CD4-positive, alpha-beta T cell treated with Interleukin-6 for 4 hours (primary cell): ENCODE data around the gene SEC14L1.

ENCODE experiments used
- DNase-seq: peaks from one replicate; pipeline ENCODE4 v3.0.0-alpha.2; 2020; ENCODE audit warnings: mixed read lengths

The SEC14L1 gene

DNA sequence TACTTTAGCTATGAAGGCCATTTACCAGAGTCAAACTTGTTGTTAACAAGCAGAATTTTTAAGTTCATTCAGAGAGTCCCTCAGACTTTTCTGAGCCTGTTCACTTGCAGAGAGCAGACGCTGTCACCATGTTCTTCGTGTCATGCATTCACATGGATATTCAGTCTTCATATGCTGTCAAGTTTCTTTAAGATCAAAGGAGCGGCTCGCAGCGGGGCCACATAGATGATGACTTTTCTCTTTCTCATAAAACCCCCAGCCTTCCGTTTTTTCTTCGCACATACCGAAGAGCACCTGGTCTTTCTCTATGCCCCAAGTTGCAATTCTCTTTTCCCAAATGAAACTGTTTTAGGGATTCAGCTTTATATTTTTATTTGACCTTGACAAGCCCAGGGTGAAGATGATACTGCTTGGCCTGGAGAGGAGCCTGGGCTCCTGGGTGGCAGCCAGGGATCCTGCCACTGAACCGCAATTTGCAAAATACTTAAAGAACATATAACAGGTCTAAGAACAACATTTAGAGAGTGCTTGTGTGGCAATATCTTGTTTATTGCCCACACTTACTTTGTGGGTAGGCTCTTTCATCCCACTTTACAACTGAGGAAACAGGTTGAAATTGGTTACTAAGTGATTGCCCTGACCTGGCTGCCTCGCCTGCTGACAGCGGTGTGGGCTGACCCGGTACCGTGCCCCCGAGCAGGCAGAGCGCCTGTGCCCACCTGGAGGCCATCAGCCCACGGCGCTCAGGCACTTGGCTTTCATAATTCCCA lies 22.9 kb downstream of the SEC14L1 start:
- DNase-seq: no peak

DNA sequence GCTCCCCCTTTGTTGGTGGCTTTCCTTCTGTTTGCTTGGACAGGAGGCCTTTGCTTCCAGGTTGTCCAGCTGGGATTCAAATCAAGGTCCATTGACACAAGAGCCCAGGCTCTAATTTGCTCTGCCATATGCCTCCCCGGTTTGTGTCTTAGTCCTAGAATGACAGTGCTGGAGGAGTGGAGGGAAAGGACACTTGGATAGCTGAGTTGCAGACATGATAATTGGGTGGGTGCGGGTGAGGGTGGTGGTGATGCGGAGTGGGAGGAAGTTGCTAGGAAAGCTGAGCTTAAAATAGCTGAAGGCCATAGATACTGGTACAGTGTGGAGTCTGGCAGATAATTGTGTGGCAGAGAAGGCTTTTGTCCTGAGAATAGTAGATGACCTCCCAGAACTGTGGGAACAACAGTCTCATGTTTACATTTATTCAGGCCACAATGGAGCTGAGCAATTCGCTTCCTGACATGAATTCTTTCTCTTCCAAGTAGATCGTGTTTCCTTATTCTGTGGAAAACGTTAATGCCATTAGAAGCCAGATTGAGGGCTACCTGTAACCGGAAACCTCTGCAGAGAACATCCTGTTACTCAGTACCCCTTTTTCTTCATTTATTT lies 23.8 kb downstream of the SEC14L1 start:
- DNase-seq: no peak

GRCh38 chr17:77165577-77165976 lies 24.8 kb downstream of the SEC14L1 start:
- no peak for DNase-seq

DNA sequence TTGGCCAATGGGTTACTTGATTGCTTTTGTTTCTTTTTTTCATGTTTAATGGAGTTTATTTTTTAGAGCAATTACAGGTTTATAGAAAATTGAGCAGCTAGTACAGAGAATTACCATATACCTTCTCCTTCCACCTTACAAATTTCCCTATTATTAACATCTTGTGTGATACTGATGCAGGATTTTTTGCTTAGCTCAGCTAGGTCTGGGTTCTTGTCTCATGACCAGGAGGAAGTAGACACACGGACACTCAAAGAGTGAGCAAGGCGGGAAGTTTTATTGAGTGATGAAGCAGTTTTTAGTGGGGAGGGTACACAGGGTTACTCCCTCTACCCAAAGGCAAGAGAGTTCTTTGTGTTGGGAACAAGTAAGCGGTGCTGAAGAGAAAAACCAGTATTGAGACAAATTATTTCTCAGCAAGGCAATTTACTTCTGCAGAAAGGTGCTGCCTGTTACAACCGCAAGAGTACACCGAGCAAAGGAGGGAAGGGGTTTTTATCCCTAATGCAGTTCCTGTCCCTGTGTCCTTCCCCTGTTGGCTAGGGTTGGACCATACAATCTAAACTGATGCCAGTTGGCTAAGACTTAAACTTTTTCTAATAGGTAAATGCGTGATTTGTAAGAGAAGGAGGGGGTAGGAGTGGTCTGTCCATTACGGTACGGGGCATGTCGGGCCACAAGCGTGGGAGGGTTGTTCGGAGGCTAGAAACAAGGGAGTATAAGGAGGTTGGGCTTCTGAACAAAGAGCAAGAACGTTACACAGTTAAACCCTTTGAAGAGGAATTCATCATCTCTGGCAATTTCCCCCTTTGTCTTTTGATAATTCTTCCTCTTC lies 26.9 kb downstream of the SEC14L1 start:
- no peak for DNase-seq

DNA sequence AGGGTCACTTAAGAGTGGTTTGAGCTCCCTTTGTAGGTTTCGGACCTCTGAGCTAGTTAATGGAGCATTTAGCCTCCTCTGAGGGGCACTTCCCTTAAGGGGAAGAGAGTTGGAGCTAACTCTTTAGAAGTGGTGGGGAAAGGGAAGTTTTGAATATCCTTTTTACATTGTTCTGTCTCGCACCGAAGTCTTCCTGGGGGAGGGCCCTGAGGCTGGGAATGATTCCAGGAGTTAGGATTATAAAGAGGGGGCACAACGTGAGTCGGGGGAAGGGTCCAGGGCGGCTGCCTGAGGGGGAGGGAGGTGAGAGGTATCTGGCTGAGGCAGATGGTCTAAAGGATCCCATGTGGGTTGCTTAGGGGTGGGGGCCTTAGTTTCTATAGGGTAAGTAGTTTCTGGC lies 32.3 kb downstream of the SEC14L1 start:
- no peak for DNase-seq

GRCh38 chr17:77174928-77175661 lies 34.3 kb downstream of the SEC14L1 start:
- no peak for DNase-seq

DNA sequence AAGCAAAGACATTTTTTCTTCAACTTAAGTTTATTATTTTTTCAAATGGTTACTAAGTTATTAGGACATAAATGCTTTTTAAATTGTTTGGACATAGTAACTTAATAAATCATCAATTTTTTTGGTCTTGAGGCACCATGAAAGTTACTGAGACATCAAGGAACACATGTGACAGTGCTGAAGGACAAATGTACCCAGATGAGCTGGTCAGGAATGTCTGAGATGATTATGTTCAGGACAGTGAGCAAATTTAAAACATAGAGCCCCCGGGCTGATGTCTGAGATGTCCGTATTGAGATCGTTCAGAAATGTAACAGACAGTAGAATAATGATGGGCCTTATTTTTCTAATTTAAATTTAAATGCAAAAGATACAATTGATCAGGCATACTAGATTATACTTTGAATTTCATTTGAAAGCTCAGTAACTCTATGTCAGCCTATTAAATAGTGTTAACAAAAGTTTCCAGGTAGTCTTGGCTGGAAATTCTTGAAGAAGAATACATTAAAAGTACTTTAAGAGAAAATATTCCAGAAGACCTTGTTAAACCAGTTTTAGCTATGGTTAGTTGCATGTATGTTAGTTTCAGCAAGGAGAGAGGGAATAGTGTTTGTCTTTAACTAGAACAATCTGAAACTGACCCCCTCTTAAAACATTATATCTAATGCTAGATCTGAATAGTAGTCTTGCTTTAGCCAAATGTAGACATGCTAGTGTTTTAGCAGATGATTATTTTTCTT lies 36.4 kb downstream of the SEC14L1 start:
- DNase-seq: no peak

- no peak for DNase-seq
These were observed 37.3 kb downstream of the SEC14L1 start for GRCh38 chr17:77178050-77178449.

DNA sequence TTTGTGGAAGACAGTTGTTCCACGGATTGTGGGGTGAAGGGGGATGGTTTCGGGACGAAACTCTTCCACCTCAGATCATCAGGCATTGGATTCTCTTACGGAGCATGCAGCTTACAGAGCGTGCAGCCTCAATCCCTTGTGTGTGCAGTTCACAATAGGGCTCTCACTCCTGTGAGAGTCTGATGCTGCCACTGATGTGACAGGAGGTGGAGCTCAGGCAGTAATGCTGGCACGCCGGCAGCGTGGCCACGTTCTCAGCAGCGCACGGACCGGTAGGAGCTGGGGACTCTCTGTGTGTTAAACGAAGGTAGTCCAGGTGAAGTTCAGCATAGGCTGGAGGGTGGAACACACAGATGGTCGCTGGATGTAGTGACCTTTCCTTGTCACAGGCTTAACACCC lies 37.8 kb downstream of the SEC14L1 start:
- DNase-seq: no peak

DNA sequence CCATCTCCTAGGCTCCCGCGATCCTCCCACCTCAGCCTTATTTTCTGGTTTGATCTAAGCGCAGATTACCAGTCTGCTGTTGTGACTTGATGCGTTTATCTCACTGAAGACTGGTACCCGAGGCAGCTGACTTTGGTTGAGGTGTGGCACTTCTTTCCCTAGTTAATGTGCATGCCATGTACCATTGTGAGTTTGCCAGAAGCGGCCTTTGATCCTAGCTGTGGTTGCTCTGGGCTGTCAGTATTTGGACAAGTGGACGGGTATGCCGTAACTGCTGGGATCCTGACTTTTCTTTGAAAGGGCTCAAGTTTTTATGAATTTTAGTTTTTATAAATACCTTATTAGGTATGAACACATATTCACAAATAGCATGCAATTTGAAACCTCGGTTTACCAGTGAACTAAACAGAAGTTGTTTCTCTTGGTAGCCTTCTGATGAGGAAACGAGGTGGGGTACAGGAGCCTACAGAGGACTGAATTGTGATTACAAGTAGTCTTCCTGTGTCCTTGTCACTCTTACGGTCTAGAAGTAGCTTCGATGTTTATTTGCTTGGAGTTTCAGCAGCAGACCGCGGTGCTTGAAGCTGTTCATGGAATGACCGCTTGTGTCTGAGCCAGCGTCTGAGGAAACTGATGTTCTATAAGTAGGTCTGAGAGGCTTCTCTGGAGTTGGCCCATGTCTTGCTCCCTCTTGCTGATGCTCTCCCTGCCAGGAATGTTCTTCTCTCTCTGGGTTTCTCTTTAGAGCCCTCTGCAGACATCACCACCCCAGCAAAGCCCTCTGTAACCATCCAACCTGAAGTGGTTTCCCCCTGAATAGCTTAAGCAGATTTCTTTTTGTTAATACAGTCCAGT lies 40.0 kb downstream of the SEC14L1 start:
- DNase-seq: no peak

DNA sequence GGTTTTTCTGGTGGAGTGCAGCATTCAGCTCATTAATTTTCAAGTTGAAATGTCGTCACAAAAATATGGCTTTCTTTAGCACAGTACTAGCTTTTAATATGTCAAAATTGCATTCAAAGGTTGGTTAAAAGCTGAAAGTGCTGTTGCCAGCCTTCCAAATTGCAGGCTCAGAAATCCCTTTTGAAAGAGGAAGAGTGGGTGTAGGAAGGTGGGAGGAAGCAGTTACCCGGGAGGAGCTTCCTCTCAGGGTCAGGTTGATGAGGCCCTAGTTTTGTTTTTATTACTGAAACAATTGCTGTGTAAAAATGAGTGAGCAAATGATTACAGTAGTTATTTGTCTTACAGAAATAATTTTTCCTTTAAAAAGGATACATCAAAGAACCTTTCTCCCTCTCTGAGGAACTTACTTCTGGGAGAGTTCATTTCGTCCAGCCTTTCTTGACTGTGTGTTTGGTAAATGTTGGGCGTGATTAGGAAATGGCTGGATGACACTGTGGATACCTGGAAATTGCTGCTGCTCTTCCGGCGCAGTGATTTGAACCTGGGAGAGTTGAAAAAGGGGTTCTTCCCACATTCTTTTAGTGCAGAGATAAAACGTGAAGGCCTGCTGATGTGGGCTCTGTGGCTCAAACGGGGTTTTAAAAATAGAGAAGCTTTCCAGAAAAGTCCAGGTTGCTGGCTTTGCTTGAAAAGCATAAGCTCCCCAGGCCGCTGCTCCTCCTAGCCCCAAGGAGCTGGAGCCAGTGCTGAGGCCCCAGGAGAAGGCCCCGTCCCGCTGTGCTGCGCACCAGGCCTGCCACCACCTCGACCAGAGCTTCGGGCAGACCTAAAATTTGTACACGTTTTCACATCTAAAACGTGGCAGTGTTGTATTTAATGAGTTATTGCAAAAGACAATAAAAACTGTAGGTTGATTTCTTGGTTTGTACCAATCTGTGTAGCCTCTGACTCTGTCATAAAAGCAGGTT lies 41.7 kb downstream of the SEC14L1 start:
- DNase-seq: peak; percentile 9

GRCh38 chr17:77184474-77184873 lies 43.7 kb downstream of the SEC14L1 start:
- no peak for DNase-seq

DNA sequence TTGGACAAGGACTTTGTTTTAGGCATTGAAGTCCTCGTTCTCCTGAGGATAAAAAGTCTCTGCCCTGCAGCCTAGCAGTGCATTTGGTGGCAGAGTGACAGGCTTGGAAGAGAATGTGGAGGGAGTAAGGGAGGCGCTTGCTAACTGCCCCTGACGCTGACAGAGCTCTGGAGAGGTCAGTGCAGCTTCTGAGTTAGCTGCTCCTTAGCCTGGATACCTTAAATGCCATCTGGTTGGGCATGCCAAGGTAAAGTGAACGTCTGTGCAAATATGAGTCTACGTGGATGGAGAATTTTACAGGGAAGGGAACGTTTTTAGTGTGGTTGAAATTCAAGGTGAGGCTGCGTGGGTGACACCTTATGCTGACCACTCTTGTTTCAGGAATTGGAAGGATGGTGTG lies 44.4 kb downstream of the SEC14L1 start:
- DNase-seq: no peak

DNA sequence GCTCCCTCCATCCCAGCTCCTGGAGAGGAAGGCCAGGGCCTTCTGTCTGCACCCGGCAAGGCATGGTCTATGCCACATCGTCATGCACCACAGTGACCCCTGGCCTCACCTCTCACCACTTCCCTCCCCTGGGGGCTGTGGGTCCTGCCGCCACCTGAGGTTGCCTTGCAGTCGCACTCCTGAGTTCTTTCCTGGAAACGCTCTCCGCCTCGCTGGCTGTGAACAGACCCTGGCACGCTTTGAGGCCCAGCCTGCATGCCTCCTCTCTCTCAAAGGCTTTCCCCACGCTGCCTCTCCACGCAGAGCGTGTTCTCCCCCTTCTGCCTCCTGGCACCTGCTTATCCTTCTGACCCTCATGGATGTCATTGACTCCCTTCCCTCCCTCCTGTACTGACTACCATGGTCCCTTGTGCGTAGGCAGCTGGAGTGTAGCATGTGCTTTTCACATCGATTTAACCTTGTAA lies 45.4 kb downstream of the SEC14L1 start:
- peak; percentile 4 for DNase-seq

DNA sequence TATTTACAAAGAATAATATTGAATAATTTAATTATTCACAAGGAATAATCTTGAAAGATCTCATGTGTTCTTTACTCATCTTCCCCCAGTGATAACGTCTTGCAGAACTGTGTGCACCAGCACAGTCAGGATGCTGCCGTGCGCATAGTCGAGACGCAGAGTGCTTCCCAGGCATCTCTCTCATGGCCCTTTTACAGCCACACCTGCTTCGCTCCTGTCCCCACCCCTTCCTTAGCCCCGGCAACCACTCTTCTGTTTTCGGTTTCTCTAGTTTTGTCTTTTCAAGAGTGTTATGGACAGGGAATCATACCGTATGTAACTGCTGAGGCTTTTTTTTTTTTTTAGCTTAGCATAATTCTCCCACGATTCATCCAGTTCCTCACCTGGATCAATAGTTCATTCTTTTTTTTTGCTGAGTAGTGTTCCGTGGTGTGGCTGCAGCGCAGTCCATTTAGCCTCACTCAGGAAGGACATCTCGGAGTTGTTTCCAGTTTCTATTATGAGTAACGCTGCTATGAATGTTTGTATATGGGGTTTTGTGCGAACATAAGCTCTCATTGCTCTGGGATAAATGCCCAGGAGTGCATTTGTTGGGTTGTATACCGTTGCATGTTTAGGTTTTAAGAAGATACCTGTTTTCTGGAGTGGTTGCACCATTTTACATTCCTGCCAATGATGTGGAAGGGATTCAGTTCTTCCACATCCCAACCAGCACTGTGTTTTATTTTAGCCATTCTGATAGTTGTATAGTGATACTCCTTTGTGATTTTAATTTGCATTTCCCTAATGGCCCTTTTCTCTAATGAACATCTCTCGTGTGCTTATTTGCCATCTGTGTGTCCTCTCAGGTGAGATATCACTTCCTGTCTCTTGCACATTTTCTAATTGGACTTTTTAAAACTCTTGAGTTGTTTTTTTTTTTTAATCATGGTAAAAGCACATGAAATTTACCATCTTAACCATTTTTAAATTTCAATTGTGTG lies 47.6 kb downstream of the SEC14L1 start:
- peak; percentile 17 for DNase-seq

GRCh38 chr17:77189148-77189547 lies 48.4 kb downstream of the SEC14L1 start:
- DNase-seq: peak; percentile 10

DNA sequence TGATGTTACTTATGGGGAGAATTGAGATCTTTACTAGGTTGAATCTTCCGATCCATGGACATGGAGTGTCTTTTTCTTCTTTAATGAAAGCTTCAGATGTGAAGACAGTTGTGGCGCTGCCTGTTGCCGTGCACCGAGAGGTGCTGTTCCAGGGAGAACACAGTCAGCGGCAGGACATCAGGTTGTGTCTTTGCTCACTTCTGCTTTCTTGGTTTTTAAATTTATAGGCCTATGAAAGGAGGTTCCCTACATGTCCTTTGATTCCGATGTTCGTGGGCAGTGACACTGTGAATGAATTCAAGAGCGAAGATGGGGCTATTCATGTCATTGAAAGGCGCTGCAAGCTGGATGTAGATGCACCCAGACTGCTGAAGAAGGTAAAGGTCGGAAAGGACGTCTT lies 49.8 kb downstream of the SEC14L1 start:
- no peak for DNase-seq

DNA sequence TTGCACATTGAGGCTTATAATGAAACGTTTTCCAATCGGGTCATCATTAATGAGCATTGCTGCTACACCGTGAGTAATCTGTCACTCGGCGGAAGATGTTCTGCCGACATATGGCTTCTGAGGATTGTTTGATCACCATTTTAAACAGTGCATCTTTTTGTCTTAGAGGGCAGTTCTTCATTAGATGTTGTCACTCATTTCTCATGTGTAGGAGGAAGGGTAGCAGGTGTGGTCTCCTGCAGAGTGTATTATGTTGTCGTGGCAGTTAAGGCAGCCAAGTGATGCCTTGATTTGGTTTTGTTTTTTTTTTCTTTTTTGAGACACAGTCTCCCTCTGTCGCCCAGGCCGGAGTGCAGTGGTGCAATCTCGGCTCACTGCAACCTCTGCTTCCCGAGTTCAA lies 50.5 kb downstream of the SEC14L1 start:
- DNase-seq: no peak

DNA sequence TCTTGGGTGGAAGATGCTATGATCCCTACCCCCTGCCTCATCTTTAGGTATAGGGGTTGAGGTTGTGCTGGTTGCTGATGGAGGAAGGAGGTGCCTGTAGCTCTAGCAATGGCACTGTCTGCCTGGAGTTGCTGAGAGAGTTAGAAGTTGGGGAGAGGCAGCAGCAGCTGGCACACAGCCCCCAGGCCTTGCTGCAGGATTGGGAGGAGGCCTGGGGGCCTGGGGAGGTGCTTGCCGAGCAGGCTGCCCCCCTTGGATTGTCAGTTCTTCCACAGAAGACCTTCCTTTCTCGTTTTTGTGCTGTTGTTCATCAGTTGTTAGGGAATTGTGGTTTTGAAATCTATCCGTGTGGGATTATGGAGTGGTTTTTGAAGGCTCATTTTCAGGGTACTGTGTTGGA lies 52.9 kb downstream of the SEC14L1 start:
- no peak for DNase-seq
